ENCODE measurements around the gene CTBP1.

GRCh38 chr4:1187182-1187581 is 61.7 kb downstream of the CTBP1 start:
- TF ChIP-seq CTCF (IDR thresholded peaks at IDR 0.05) = no peak
- TF ChIP-seq POLR2A (IDR thresholded peaks at IDR 0.05) = no peak
